PC-9 (cell line): ENCODE measurements around the gene ERGIC2.

Experiments used
- CTCF ChIP-seq: fragments of 200-600 bp; sonication (generic); conservative IDR thresholded peaks from 2 replicates; pipeline ENCODE4 v1.6.1; 2017; ENCODE audit warnings: mixed run types, antibody characterized with exemption, mild to moderate bottlenecking, moderate library complexity
- EZH2 ChIP-seq: fragments of 200-600 bp; sonication (generic); IDR thresholded peaks from 2 replicates; pipeline ENCODE4 v1.8.0; 2017; ENCODE audit warnings: antibody characterized with exemption, low read depth

GRCh38 chr12:29306266-29306665 is 74.7 kb downstream of the ERGIC2 start:
- TF ChIP-seq CTCF (no peak), EZH2 (no peak)
